H1 (cell line): Measurements from ENCODE around the gene ZBTB44. TPM values are rescaled to one million over a fixed set of nuclear protein-coding genes. Genes with fewer than 3 reads are reported as not detected.

ENCODE experiments used
- CTCF ChIA-PET: fragments of 300-600 bp; sonication (Branson Sonifier 250); formaldehyde crosslinking; loops from one replicate; lab custom pipeline; 2021; ENCODE audit not compliant: partially characterized antibody; lab: Charles Lee
- POLR2A ChIA-PET: fragments of 300-600 bp; sonication (Branson Sonifier 250); formaldehyde crosslinking; loops from one replicate; lab custom pipeline; 2021; ENCODE audit warnings: inconsistent platforms; ENCODE audit not compliant: partially characterized antibody; lab: Charles Lee
- DNase-seq, 2 experiments: peaks; one replicate each; pipeline versions ENCODE4 v3.0.0 to v3.0.0-alpha.2; 2010 to 2022; ENCODE audit warnings: low spot score in 2 of 2, low read depth in 1 of 2, mixed read lengths in 1 of 2
- FAIRE-seq: peaks from 2 replicates; lab custom pipeline; 2011; peaks lifted over from hg19 to GRCh38; lab: Jason Lieb, UNC
- H2AFZ ChIP-seq: 2 replicates; pipeline ENCODE4 v1.8.1; 2012; ENCODE audit warnings: low read length, inconsistent platforms
- H2AK5ac ChIP-seq: 2 replicates; pipeline ENCODE4 v1.6.1; 2013; ENCODE audit warnings: low read depth, low read length
- H2BK120ac ChIP-seq: replicated peaks from 2 replicates; pipeline ENCODE3; 2013; ENCODE audit warnings: low read depth, low read length, inconsistent platforms
- H2BK12ac ChIP-seq: 2 replicates; pipeline ENCODE4 v1.6.1; 2013; ENCODE audit warnings: low read depth, low read length
- H2BK15ac ChIP-seq: 2 replicates; pipeline ENCODE4 v1.6.1; 2013; ENCODE audit warnings: low read length
- H2BK20ac ChIP-seq: 2 replicates; pipeline ENCODE4 v1.6.1; 2013; ENCODE audit warnings: low read length
- H2BK5ac ChIP-seq: 2 replicates; pipeline ENCODE4 v1.6.1; 2013; ENCODE audit warnings: low read depth, low read length
- H3K14ac ChIP-seq: 2 replicates; pipeline ENCODE4 v1.6.1; 2013; ENCODE audit warnings: inconsistent platforms; ENCODE audit not compliant: insufficient read length
- H3K18ac ChIP-seq: 2 replicates; pipeline ENCODE4 v1.6.1; 2013; ENCODE audit warnings: low read length; ENCODE audit errors: extremely low read depth
- H3K23ac ChIP-seq: 2 replicates; pipeline ENCODE4 v1.6.1; 2013; ENCODE audit warnings: inconsistent platforms; ENCODE audit not compliant: insufficient read length
- H3K23me2 ChIP-seq: 2 replicates; pipeline ENCODE4 v1.6.1; 2013; ENCODE audit warnings: low read depth, low read length
- H3K27ac ChIP-seq: 2 replicates; pipeline ENCODE4 v1.6.1; 2011; ENCODE audit warnings: low read depth, low read length, inconsistent platforms
- H3K27me3 ChIP-seq, 4 experiments: replicated peaks in 1 of 4; 1 replicate in 1 of 4; 2 replicates in 3 of 4; pipeline versions ENCODE4 v1.6.1 to v1.8.1; 2011 to 2013; ENCODE audit warnings: low read length in 3 of 4, mild to moderate bottlenecking in 3 of 4, inconsistent platforms in 2 of 4, mixed read lengths in 2 of 4, moderate library complexity in 1 of 4; ENCODE audit not compliant: control insufficient read depth in 3 of 4, insufficient read depth in 3 of 4; ENCODE audit errors: extremely low read depth in 1 of 4
- H3K36me3 ChIP-seq, 4 experiments: 2 replicates each; pipeline versions ENCODE4 v1.6.1 to v1.8.1; 2011 to 2013; ENCODE audit warnings: mild to moderate bottlenecking in 4 of 4, low read length in 3 of 4, moderate library complexity in 2 of 4, control low read depth in 1 of 4, inconsistent platforms in 1 of 4; ENCODE audit not compliant: insufficient read depth in 4 of 4, control insufficient read depth in 2 of 4
- H3K4ac ChIP-seq: replicated peaks from 2 replicates; pipeline ENCODE3; 2013; ENCODE audit warnings: low read length, low read depth, mixed read lengths, inconsistent platforms; ENCODE audit not compliant: insufficient read length
- H3K4me1 ChIP-seq, 4 experiments: replicated peaks in 1 of 4; 1 replicate in 1 of 4; 2 replicates in 3 of 4; pipeline versions ENCODE4 v1.6.1 to v1.8.1; 2011 to 2013; ENCODE audit warnings: low read length in 3 of 4, inconsistent platforms in 2 of 4, mixed read lengths in 1 of 4; ENCODE audit not compliant: insufficient read depth in 4 of 4, control insufficient read depth in 3 of 4
- H3K4me2 ChIP-seq, 2 experiments: 2 replicates each; pipeline versions ENCODE4 v1.6.1 to v1.8.1; 2011 to 2013; ENCODE audit warnings: low read depth in 2 of 2, low read length in 2 of 2, control low read depth in 1 of 2, inconsistent platforms in 1 of 2, mild to moderate bottlenecking in 1 of 2; ENCODE audit not compliant: insufficient read depth in 1 of 2
- H3K4me3 ChIP-seq, 4 experiments: fragments of 200-600, 300-600 bp in 1 of 4; sonication (generic), shearing (Covaris generic), sonication (Bioruptor Twin) in 1 of 4; 2 replicates each; pipeline versions ENCODE4 v1.5.1 to v1.8.1; 2011 to 2016; ENCODE audit warnings: low read length in 4 of 4, low read depth in 3 of 4, control low read depth in 2 of 4, inconsistent platforms in 2 of 4, mild to moderate bottlenecking in 2 of 4, mixed read lengths in 1 of 4, moderate library complexity in 1 of 4; ENCODE audit not compliant: insufficient read depth in 2 of 4; ENCODE audit errors: extremely low read depth in 1 of 4
- H3K56ac ChIP-seq: replicated peaks from 2 replicates; pipeline ENCODE3; 2013; ENCODE audit warnings: low read depth, mild to moderate bottlenecking, mixed read lengths, low read length, inconsistent platforms; ENCODE audit not compliant: insufficient read length
- H3K79me1 ChIP-seq: 2 replicates; pipeline ENCODE4 v1.6.1; 2013; ENCODE audit warnings: low read depth, low read length, control low read depth
- H3K79me2 ChIP-seq, 2 experiments: 2 replicates each; pipeline versions ENCODE4 v1.6.1 to v1.8.1; 2012 to 2013; ENCODE audit warnings: low read length in 2 of 2, mild to moderate bottlenecking in 2 of 2, inconsistent platforms in 1 of 2; ENCODE audit not compliant: insufficient read depth in 2 of 2, control insufficient read depth in 1 of 2
- H3K9ac ChIP-seq, 4 experiments: replicated peaks in 1 of 4; 1 replicate in 1 of 4; 2 replicates in 3 of 4; pipeline versions ENCODE4 v1.6.1 to v1.8.1; 2011 to 2013; ENCODE audit warnings: low read depth in 3 of 4, low read length in 3 of 4, control low read depth in 2 of 4, mild to moderate bottlenecking in 2 of 4, moderate library complexity in 2 of 4, inconsistent platforms in 1 of 4; ENCODE audit errors: extremely low read depth in 1 of 4
- H3K9me3 ChIP-seq, 2 experiments: 2 replicates each; pipeline versions ENCODE4 v1.6.1 to v1.8.1; 2012 to 2013; ENCODE audit warnings: mild to moderate bottlenecking in 2 of 2, moderate library complexity in 2 of 2, control low read depth in 1 of 2, inconsistent platforms in 1 of 2, low read depth in 1 of 2, low read length in 1 of 2, mixed read lengths in 1 of 2; ENCODE audit not compliant: insufficient read depth in 2 of 2
- H4K20me1 ChIP-seq, 2 experiments: replicated peaks in 1 of 2; 2 replicates each; pipeline versions ENCODE3 to v1.8.1; 2011 to 2013; ENCODE audit warnings: inconsistent platforms in 2 of 2, low read length in 2 of 2, mild to moderate bottlenecking in 1 of 2; ENCODE audit not compliant: insufficient read depth in 2 of 2, control insufficient read depth in 1 of 2
- H4K5ac ChIP-seq: 2 replicates; pipeline ENCODE4 v1.6.1; 2013; ENCODE audit warnings: low read length, low read depth, mixed read lengths, inconsistent platforms; ENCODE audit not compliant: insufficient read length
- H4K8ac ChIP-seq: 2 replicates; pipeline ENCODE4 v1.8.0; 2013; ENCODE audit warnings: mild to moderate bottlenecking, moderate library complexity, low read length, inconsistent platforms; ENCODE audit not compliant: insufficient read depth; ENCODE audit errors: extremely low read depth
- H4K91ac ChIP-seq: replicated peaks from 2 replicates; pipeline ENCODE3; 2013; ENCODE audit warnings: low read length, mixed read lengths, inconsistent platforms; ENCODE audit not compliant: insufficient read length
- BCL11A ChIP-seq, 2 experiments: IDR thresholded peaks; one replicate each; pipeline ENCODE4 v1.6.1; 2011; ENCODE audit warnings: low read depth in 2 of 2, low read length in 2 of 2, mild to moderate bottlenecking in 2 of 2
- CBX5 ChIP-seq: fragments of 300-800, 300-1000 bp; sonication (generic); IDR thresholded peaks from 2 replicates; pipeline ENCODE4 v1.7.1; 2016; ENCODE audit warnings: antibody characterized with exemption, low read length, low read depth
- CHD2 ChIP-seq: IDR thresholded peaks from 2 replicates; pipeline ENCODE4 v1.6.1; 2012; ENCODE audit warnings: low read length, improper control_type of control experiment
- EGR1 ChIP-seq: IDR thresholded peaks from 2 replicates; pipeline ENCODE4 v1.6.1; 2011; ENCODE audit warnings: low read depth, low read length, borderline replicate concordance
- EP300 ChIP-seq, 2 experiments: IDR thresholded peaks; 1 replicate in 1 of 2; 2 replicates in 1 of 2; pipeline ENCODE4 v1.6.1; 2011 to 2012; ENCODE audit warnings: low read depth in 2 of 2, low read length in 2 of 2, mild to moderate bottlenecking in 2 of 2, borderline replicate concordance in 1 of 2, inconsistent platforms in 1 of 2, moderate library complexity in 1 of 2
- GTF2F1 ChIP-seq: IDR thresholded peaks from 2 replicates; pipeline ENCODE4 v1.6.1; 2012; ENCODE audit warnings: low read depth, low read length, improper control_type of control experiment, borderline replicate concordance
- MAFK ChIP-seq: IDR thresholded peaks from 2 replicates; pipeline ENCODE4 v1.6.1; 2012; ENCODE audit warnings: low read depth, mild to moderate bottlenecking, improper control_type of control experiment, low read length
- MAX ChIP-seq: IDR thresholded peaks from 2 replicates; pipeline ENCODE4 v1.6.1; 2012; ENCODE audit warnings: inconsistent platforms
- NANOG ChIP-seq: IDR thresholded peaks from 2 replicates; pipeline ENCODE4 v1.6.1; 2011; ENCODE audit warnings: low read length, low read depth, mild to moderate bottlenecking, inconsistent platforms; ENCODE audit not compliant: insufficient read depth, poor library complexity, severe bottlenecking
- RFX5 ChIP-seq: IDR thresholded peaks from 2 replicates; pipeline ENCODE4 v1.6.1; 2011; ENCODE audit warnings: low read depth, low read length, improper control_type of control experiment, borderline replicate concordance
- SP4 ChIP-seq: IDR thresholded peaks from 2 replicates; pipeline ENCODE4 v1.6.1; 2012; ENCODE audit warnings: low read length, inconsistent platforms
- polyA plus RNA-seq, 7 experiments: library from polyadenylated mRNA; depleted of rRNA in 3 of 7; stranded (reverse) in 5 of 7; unstranded in 2 of 7; fragments of >200 nt in 5 of 7; fragments of 200-250 nt in 2 of 7; gene quantifications; 1 replicate in 5 of 7; 2 replicates in 1 of 7; 4 replicates in 1 of 7; pipeline versions ENCODE4 v1.2.1 to v1.2.3, GENCODE V29; 2011 to 2013; ENCODE audit warnings: missing spikeins in 2 of 7, mixed read lengths in 2 of 7
- total RNA-seq: library from RNA; stranded (reverse); fragmentation: NEBNext Ultra II Directional; extraction: Animal tissue kit (Norgen Biotek cat#: 25700); gene quantifications from 2 replicates; pipeline ENCODE4 v1.2.1, GENCODE V29; 2021

The ZBTB44 gene
- total and polyA plus RNA-seq, 2 of the 8 experiments (the other 6 are each of a cell fraction or from before 2014, with no cell fraction given) = 37.2 to 158 TPM

DNA sequence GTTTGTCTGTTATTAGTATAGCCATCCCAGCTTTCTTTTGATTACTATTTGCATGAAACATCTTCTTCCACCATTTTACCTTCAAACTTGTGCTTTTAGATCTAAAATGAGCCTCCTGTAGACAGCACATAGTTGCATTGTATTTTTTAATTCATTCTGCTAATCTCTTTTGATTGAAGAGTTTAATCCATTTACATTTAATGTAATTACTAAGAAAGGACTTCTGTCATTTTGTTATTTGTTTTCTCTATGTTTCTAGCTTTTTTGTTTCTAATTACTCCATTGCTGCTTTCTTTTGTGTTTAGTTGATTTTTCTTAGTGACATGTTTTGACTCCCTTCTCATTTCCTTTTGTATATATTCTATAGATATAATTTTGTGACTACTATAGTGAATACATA is 43.7 kb upstream of the ZBTB44 start:
- Histone ChIP-seq H2AK5ac (no peak overlapping the region), H2BK15ac (no peak overlapping the region), H4K5ac (no peak overlapping the region), H3K79me2 (no peaks in the 10 kb centered on the region), H2BK20ac (no peak overlapping the region), H3K4me3 (no peak overlapping the region), H4K91ac (no peak overlapping the region), H2AFZ (no peak overlapping the region), H3K9ac (no peak overlapping the region), H3K27me3 (no peaks in the 10 kb centered on the region), H3K4me2 (no peak overlapping the region), H3K23ac (no peak overlapping the region), H3K27ac (no peak overlapping the region), H3K18ac (no peak overlapping the region), H2BK12ac (no peak overlapping the region), H3K4me1 (no peaks in the 10 kb centered on the region), H2BK120ac (no peak overlapping the region), H3K4ac (no peak overlapping the region), H3K56ac (no peak overlapping the region), H3K14ac (no peak overlapping the region), H4K20me1 (no peaks in the 10 kb centered on the region), H3K79me1 (no peaks in the 10 kb centered on the region), H2BK5ac (no peak overlapping the region), H3K9me3 (peaks cover 4 to 21% of the 10 kb centered on the region in 2 experiments; a peak in 3 of 4 replicates), H3K36me3 (no peaks in the 10 kb centered on the region), H3K23me2 (no peaks in the 10 kb centered on the region), H4K8ac (no peak overlapping the region)
- FAIRE-seq (no peak), DNase-seq (no peak)
- no peak for TF ChIP-seq BCL11A (IDR thresholded peaks at IDR 0.05; ENCODE audit: low read depth in 2 of 2, low read length in 2 of 2)
- TF ChIP-seq NANOG = no peak
- no peak for TF ChIP-seq MAX
- no peak for TF ChIP-seq EGR1
- no peak for TF ChIP-seq CHD2
- no peak for TF ChIP-seq GTF2F1
- no peak for TF ChIP-seq MAFK
- TF ChIP-seq CBX5 = no peak
- no peak for TF ChIP-seq SP4
- no peak for TF ChIP-seq RFX5
- TF ChIP-seq EP300 (IDR thresholded peaks at IDR 0.05; ENCODE audit: borderline replicate concordance in 1 of 2, low read depth in 2 of 2, low read length in 2 of 2) = no peak
- ChIA-PET CTCF (no interaction called here), POLR2A (no interaction called here)
